GM23338 (cell line): ENCODE measurements around the gene CDH23. TPM values are rescaled to one million over a fixed set of nuclear protein-coding genes. Genes with fewer than 3 reads are reported as not detected.

Experiments
- ATAC-seq: fragments of 200-7000 bp; cut with Tn5 transposase; 3 replicates; pipeline ENCODE4 v1.9.1; 2020
- DNase-seq: peaks from one replicate; pipeline ENCODE4 v3.0.0-alpha.2; 2015; ENCODE audit warnings: low spot score
- H2AFZ ChIP-seq: fragments of 200-600 bp; sonication (generic); 2 replicates; pipeline ENCODE4 v1.8.0; 2016; ENCODE audit warnings: antibody characterized with exemption, mild to moderate bottlenecking, moderate library complexity
- H3F3A ChIP-seq: fragments of 200-600 bp; sonication (generic); replicated peaks from 2 replicates; pipeline ENCODE4 v1.8.0; 2017; ENCODE audit warnings: antibody characterized with exemption, mixed run types, low read depth
- H3K27ac ChIP-seq: fragments of 200-600 bp; sonication (generic); 2 replicates; pipeline ENCODE4 v1.6.1; 2016; ENCODE audit warnings: low read depth
- H3K27me3 ChIP-seq: fragments of 200-600 bp; sonication (generic); 2 replicates; pipeline ENCODE4 v1.8.0; 2016; ENCODE audit warnings: mild to moderate bottlenecking, mixed run types, moderate library complexity; ENCODE audit not compliant: insufficient read depth
- H3K36me3 ChIP-seq: fragments of 200-600 bp; sonication (generic); 2 replicates; pipeline ENCODE4 v1.8.0; 2016; ENCODE audit warnings: mild to moderate bottlenecking; ENCODE audit not compliant: insufficient read depth
- H3K4me1 ChIP-seq: fragments of 200-600 bp; sonication (generic); 2 replicates; pipeline ENCODE4 v1.8.0; 2016; ENCODE audit warnings: mild to moderate bottlenecking, moderate library complexity; ENCODE audit not compliant: insufficient read depth
- H3K4me2 ChIP-seq: fragments of 200-600 bp; sonication (generic); 2 replicates; pipeline ENCODE4 v1.7.1; 2017; ENCODE audit warnings: mixed run types
- H3K4me3 ChIP-seq: fragments of 200-600 bp; sonication (generic); 2 replicates; pipeline ENCODE4 v1.6.1; 2016; ENCODE audit warnings: mixed run types
- H3K79me2 ChIP-seq: fragments of 200-600 bp; sonication (generic); replicated peaks from 2 replicates; pipeline ENCODE4 v1.8.0; 2017; ENCODE audit warnings: mild to moderate bottlenecking; ENCODE audit not compliant: insufficient read depth
- H3K9me2 ChIP-seq: fragments of 200-600 bp; sonication (generic); 2 replicates; pipeline ENCODE4 v1.8.0; 2017; ENCODE audit not compliant: insufficient read depth
- H4K20me1 ChIP-seq: fragments of 200-600 bp; sonication (generic); replicated peaks from 2 replicates; pipeline ENCODE4 v1.8.0; 2017; ENCODE audit warnings: mild to moderate bottlenecking; ENCODE audit not compliant: insufficient read depth
- H3K27ac Mint-ChIP-seq: 2 replicates; pipeline ENCODE4 v1.8.0; 2020; ENCODE audit warnings: inconsistent platforms, mild to moderate bottlenecking, moderate library complexity, mixed read lengths
- H3K27me3 Mint-ChIP-seq: 3 replicates; pipeline ENCODE4 v1.8.0; 2022; ENCODE audit warnings: low read depth, mild to moderate bottlenecking, moderate library complexity, mixed read lengths, inconsistent platforms; ENCODE audit not compliant: insufficient read depth, poor library complexity
- H3K36me3 Mint-ChIP-seq: 3 replicates; pipeline ENCODE4 v1.8.0; 2021; ENCODE audit warnings: low read depth, mild to moderate bottlenecking, inconsistent platforms, moderate library complexity, mixed read lengths
- H3K4me1 Mint-ChIP-seq: 3 replicates; pipeline ENCODE4 v1.8.0; 2020; ENCODE audit warnings: mild to moderate bottlenecking, inconsistent platforms, mixed read lengths
- H3K4me3 Mint-ChIP-seq: 3 replicates; pipeline ENCODE4 v1.8.0; 2021; ENCODE audit warnings: moderate library complexity, mild to moderate bottlenecking, inconsistent platforms, mixed read lengths
- H3K9me3 Mint-ChIP-seq: 3 replicates; pipeline ENCODE4 v1.8.0; 2020; ENCODE audit warnings: moderate library complexity, mild to moderate bottlenecking, inconsistent platforms, mixed read lengths
- ETS1 ChIP-seq: IDR thresholded peaks from 2 replicates; pipeline ENCODE4 v1.6.1; 2016; ENCODE audit warnings: antibody characterized with exemption
- EZH2 ChIP-seq: fragments of 200-600 bp; sonication (generic); IDR thresholded peaks from one replicate; pipeline ENCODE4 v1.8.0; 2017; ENCODE audit warnings: antibody characterized with exemption, mild to moderate bottlenecking, low read depth; ENCODE audit not compliant: unreplicated experiment
- ZNF114 ChIP-seq: fragments of 250-450 bp; sonication (Bioruptor Pico); IDR thresholded peaks from 2 replicates; pipeline ENCODE4 v1.5.0; 2020; ENCODE audit warnings: mild to moderate bottlenecking, moderate library complexity
- ZNF331 ChIP-seq: fragments of 250-450 bp; sonication (Bioruptor Pico); IDR thresholded peaks from 2 replicates; pipeline ENCODE4 v1.5.0; 2020; ENCODE audit warnings: low read depth, mild to moderate bottlenecking, moderate library complexity
- polyA plus RNA-seq: library from polyadenylated mRNA; unstranded; fragments of >200 nt; fragmentation: Nextera tagmentation; extraction: Ambion mirVana; gene quantifications from 2 replicates; pipeline ENCODE4 v1.2.1, GENCODE V29; 2016
- total RNA-seq: library from RNA; depleted of rRNA; stranded (reverse); fragments of >200 nt; shearing (Covaris generic); gene quantifications from 2 replicates; pipeline ENCODE4 v1.2.3, GENCODE V29; 2014
- TF ChIP-seq, protein P1 (sequence below): IDR thresholded peaks from one replicate; pipeline ENCODE4 v1.6.1; 2018; ENCODE audit warnings: antibody characterized with exemption; ENCODE audit not compliant: unreplicated experiment
- TF ChIP-seq, protein P2 (sequence below), 2 experiments: fragments of 200-600 bp in 1 of 2; sonication (generic) in 1 of 2; conservative IDR thresholded peaks; 2 replicates each; pipeline versions ENCODE4 v1.5.1 to v1.6.1; 2016 to 2017; ENCODE audit warnings: antibody characterized with exemption in 2 of 2, low read depth in 2 of 2, mild to moderate bottlenecking in 2 of 2, moderate library complexity in 1 of 2

Gene CDH23
- total and polyA plus RNA-seq, 2 experiments from 2014 or later: 0.95 to 4.3 TPM

GRCh38 chr10:71725249-71725648 is 328.5 kb downstream of the CDH23 start (continued):
- TF ChIP-seq, protein P1, sequence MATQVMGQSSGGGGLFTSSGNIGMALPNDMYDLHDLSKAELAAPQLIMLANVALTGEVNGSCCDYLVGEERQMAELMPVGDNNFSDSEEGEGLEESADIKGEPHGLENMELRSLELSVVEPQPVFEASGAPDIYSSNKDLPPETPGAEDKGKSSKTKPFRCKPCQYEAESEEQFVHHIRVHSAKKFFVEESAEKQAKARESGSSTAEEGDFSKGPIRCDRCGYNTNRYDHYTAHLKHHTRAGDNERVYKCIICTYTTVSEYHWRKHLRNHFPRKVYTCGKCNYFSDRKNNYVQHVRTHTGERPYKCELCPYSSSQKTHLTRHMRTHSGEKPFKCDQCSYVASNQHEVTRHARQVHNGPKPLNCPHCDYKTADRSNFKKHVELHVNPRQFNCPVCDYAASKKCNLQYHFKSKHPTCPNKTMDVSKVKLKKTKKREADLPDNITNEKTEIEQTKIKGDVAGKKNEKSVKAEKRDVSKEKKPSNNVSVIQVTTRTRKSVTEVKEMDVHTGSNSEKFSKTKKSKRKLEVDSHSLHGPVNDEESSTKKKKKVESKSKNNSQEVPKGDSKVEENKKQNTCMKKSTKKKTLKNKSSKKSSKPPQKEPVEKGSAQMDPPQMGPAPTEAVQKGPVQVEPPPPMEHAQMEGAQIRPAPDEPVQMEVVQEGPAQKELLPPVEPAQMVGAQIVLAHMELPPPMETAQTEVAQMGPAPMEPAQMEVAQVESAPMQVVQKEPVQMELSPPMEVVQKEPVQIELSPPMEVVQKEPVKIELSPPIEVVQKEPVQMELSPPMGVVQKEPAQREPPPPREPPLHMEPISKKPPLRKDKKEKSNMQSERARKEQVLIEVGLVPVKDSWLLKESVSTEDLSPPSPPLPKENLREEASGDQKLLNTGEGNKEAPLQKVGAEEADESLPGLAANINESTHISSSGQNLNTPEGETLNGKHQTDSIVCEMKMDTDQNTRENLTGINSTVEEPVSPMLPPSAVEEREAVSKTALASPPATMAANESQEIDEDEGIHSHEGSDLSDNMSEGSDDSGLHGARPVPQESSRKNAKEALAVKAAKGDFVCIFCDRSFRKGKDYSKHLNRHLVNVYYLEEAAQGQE: no peak
- no peak for TF ChIP-seq EZH2
- TF ChIP-seq ETS1: no peak
- no peak for TF ChIP-seq ZNF114 (CRISPR knock-in tag)

DNA sequence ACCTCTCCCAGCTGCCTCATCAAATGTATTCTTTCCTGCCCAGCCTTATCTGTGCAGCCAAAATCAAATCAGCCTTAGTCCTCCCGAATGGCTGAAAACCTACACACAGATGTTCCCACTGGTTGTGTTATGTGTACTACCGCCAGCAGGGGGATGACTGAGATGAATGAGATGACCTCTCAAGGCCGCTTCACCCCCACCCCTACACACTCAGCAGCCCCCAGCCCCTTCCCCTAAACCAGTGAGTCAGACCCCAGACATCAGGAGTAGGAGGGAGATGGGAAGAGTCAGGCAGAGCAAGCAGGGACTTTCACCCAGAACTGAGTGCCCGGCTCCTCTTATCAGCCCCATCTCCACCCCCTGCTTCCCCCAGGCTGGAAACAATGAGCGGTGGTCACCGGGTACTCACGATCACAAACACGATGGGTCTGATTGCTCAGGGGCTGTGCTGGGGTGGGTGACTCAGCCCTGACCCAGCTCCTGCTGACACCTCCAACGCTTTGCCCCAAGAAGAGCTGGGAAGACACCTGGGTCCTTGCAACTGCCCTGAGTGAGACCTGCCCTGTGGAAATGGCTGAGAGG is 329.4 kb downstream of the CDH23 start:
- H3K27me3 Mint-ChIP-seq: peaks cover 22% of the 10 kb centered on the region
- Histone ChIP-seq H3F3A (no peaks in the 10 kb centered on the region), H2AFZ (no peak overlapping the region), H3K9me2 (no peaks in the 10 kb centered on the region), H3K4me3 (no peak overlapping the region), H3K4me2 (no peak overlapping the region), H3K27me3 (no peaks in the 10 kb centered on the region), H3K36me3 (no peaks in the 10 kb centered on the region), H3K4me1 (no peaks in the 10 kb centered on the region), H3K79me2 (no peaks in the 10 kb centered on the region), H3K27ac (no peak overlapping the region), H4K20me1 (no peaks in the 10 kb centered on the region)
- H3K4me1 Mint-ChIP-seq: peaks cover 6% of the 10 kb centered on the region
- DNase-seq (peak; percentile 73), ATAC-seq (peak; percentile 78)
- no peak overlapping the region for H3K4me3 Mint-ChIP-seq
- H3K36me3 Mint-ChIP-seq: no peaks in the 10 kb centered on the region
- no peak for TF ChIP-seq ZNF114 (CRISPR knock-in tag)
- TF ChIP-seq, protein P2, sequence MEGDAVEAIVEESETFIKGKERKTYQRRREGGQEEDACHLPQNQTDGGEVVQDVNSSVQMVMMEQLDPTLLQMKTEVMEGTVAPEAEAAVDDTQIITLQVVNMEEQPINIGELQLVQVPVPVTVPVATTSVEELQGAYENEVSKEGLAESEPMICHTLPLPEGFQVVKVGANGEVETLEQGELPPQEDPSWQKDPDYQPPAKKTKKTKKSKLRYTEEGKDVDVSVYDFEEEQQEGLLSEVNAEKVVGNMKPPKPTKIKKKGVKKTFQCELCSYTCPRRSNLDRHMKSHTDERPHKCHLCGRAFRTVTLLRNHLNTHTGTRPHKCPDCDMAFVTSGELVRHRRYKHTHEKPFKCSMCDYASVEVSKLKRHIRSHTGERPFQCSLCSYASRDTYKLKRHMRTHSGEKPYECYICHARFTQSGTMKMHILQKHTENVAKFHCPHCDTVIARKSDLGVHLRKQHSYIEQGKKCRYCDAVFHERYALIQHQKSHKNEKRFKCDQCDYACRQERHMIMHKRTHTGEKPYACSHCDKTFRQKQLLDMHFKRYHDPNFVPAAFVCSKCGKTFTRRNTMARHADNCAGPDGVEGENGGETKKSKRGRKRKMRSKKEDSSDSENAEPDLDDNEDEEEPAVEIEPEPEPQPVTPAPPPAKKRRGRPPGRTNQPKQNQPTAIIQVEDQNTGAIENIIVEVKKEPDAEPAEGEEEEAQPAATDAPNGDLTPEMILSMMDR (conservative IDR thresholded peaks at IDR 0.05; ENCODE audit: low read depth in 2 of 2): peak; percentile 54 to 58
- no peaks in the 10 kb centered on the region for H3K9me3 Mint-ChIP-seq
- H3K27ac Mint-ChIP-seq: no peak overlapping the region

GRCh38 chr10:71726580-71727104 is 329.9 kb downstream of the CDH23 start:
- H3K27ac ChIP-seq: no peak overlapping the region
- TF ChIP-seq, protein P1: no peak
- TF ChIP-seq, protein P2 (conservative IDR thresholded peaks at IDR 0.05; ENCODE audit: low read depth in 2 of 2): no peak
- TF ChIP-seq ZNF331 (CRISPR knock-in tag): no peak
- Mint-ChIP-seq H3K27me3 (peaks cover 20% of the 10 kb centered on the region), H3K4me1 (peaks cover 6% of the 10 kb centered on the region), H3K27ac (no peak overlapping the region), H3K4me3 (no peak overlapping the region), H3K36me3 (no peaks in the 10 kb centered on the region), H3K9me3 (no peaks in the 10 kb centered on the region)
- H3F3A ChIP-seq: no peaks in the 10 kb centered on the region
- no peaks in the 10 kb centered on the region for H3K4me1 ChIP-seq
- H3K79me2 ChIP-seq: no peaks in the 10 kb centered on the region
- DNase-seq: no peak
- no peaks in the 10 kb centered on the region for H3K27me3 ChIP-seq
- no peak overlapping the region for H3K4me3 ChIP-seq
- ATAC-seq: no peak
- no peak overlapping the region for H3K4me2 ChIP-seq
- no peaks in the 10 kb centered on the region for H3K9me2 ChIP-seq
- H4K20me1 ChIP-seq: no peaks in the 10 kb centered on the region
- no peaks in the 10 kb centered on the region for H3K36me3 ChIP-seq
- H2AFZ ChIP-seq: no peak overlapping the region
